ENCODE results near the gene STRA6. TPM values are rescaled to one million over a fixed set of nuclear protein-coding genes. Genes with fewer than 3 reads are reported as not detected.

STRA6 gene
- total and polyA plus RNA-seq, 10 donors, result 0.47 to 1.8 (median 0.96) TPM; not detected in 3

GRCh38 chr15:74208496-74208895 lies 5.9 kb upstream of the STRA6 start:
- H3K27ac ChIP-seq, result no peak overlapping the region
- intact Hi-C loops (cut with DNase I; ENCODE audit: low total_unique reads), result no loop called here
- H3K4me1 ChIP-seq, result peaks cover 0 to 42% (median 6%) of the 10 kb centered on the region in 6 donors
- DNase-seq, result no peak
- H3K27me3 ChIP-seq (replicated peaks in 1 of 7), result peaks cover 0 to 15% (median 0%) of the 10 kb centered on the region in 7 donors
- WGBS, 5 donors, result 80 to 89% (median 87%) methylated on average over 6 of the region's 6 CpGs
- H3K9me3 ChIP-seq, result no peaks in the 10 kb centered on the region
- no peak overlapping the region for H3K4me3 ChIP-seq
- TF ChIP-seq POLR2A (IDR thresholded peaks at IDR 0.05) (no peak), CTCF (IDR thresholded peaks at IDR 0.05 in 8 of 11, conservative IDR thresholded peaks at IDR 0.05 in 3 of 11) (no peak), POLR2AphosphoS5 (IDR thresholded peaks at IDR 0.05) (no peak)
- H3K36me3 ChIP-seq, result no peaks in the 10 kb centered on the region

- peaks cover 0 to 42% (median 6%) of the 10 kb centered on the region in 6 donors for H3K4me1 ChIP-seq
- 62 to 65% (median 64%) methylated on average over 12 to 16 of the region's 16 CpGs for WGBS, 5 donors
- H3K36me3 ChIP-seq, result no peaks in the 10 kb centered on the region
- DNase-seq, result no peak
- TF ChIP-seq POLR2A (IDR thresholded peaks at IDR 0.05) (no peak), POLR2AphosphoS5 (IDR thresholded peaks at IDR 0.05) (no peak), CTCF (IDR thresholded peaks at IDR 0.05 in 8 of 11, conservative IDR thresholded peaks at IDR 0.05 in 3 of 11) (no peak)
- no peak overlapping the region for H3K27ac ChIP-seq
- H3K4me3 ChIP-seq, result no peak overlapping the region
- H3K9me3 ChIP-seq, result no peaks in the 10 kb centered on the region
- intact Hi-C loops (cut with DNase I; ENCODE audit: low total_unique reads), result no loop called here
- H3K27me3 ChIP-seq (replicated peaks in 1 of 7), result peaks cover 0 to 15% (median 0%) of the 10 kb centered on the region in 7 donors
These were observed 5.3 kb upstream of the STRA6 start for GRCh38 chr15:74207652-74208440.

- DNase-seq, result no peak
- 61 to 68% (median 62%) methylated on average over 6 of the region's 6 CpGs for WGBS, 5 donors
- Histone ChIP-seq H3K4me3 (no peak overlapping the region), H3K27me3 (replicated peaks in 1 of 7) (peaks cover 0 to 25% (median 0%) of the 10 kb centered on the region in 7 donors), H3K9me3 (no peaks in the 10 kb centered on the region), H3K27ac (no peak overlapping the region), H3K4me1 (peaks cover 0 to 42% (median 6%) of the 10 kb centered on the region in 6 donors), H3K36me3 (no peaks in the 10 kb centered on the region)
- peak in 1 of 3 donors; percentile 37 for TF ChIP-seq POLR2AphosphoS5 (IDR thresholded peaks at IDR 0.05)
- no peak for TF ChIP-seq POLR2A (IDR thresholded peaks at IDR 0.05)
- intact Hi-C loops (cut with DNase I; ENCODE audit: low total_unique reads), result no loop called here
These were observed 4.3 kb upstream of the STRA6 start for GRCh38 chr15:74206801-74207281.

- H3K27ac ChIP-seq, result no peak overlapping the region
- peaks cover 0 to 28% (median 0%) of the 10 kb centered on the region in 7 donors for H3K27me3 ChIP-seq (replicated peaks in 1 of 7)
- H3K4me3 ChIP-seq, result no peak overlapping the region
- no peaks in the 10 kb centered on the region for H3K36me3 ChIP-seq
- TF ChIP-seq POLR2A (IDR thresholded peaks at IDR 0.05) (no peak), POLR2AphosphoS5 (IDR thresholded peaks at IDR 0.05) (no peak), CTCF (IDR thresholded peaks at IDR 0.05 in 8 of 11, conservative IDR thresholded peaks at IDR 0.05 in 3 of 11) (no peak)
- intact Hi-C loops (cut with DNase I; ENCODE audit: low total_unique reads), result no loop called here
- H3K4me1 ChIP-seq, result peaks cover 0 to 50% (median 10%) of the 10 kb centered on the region in 6 donors
- WGBS, 5 donors, result 64 to 100% (median 65%) methylated on average over 2 to 4 of the region's 4 CpGs
- no peaks in the 10 kb centered on the region for H3K9me3 ChIP-seq
- no peak for DNase-seq
These were observed 3.0 kb upstream of the STRA6 start for GRCh38 chr15:74205582-74205947.

All from spleen (tissue), 11 donors.